Measurements from ENCODE around the gene XRCC6.

XRCC6 gene

GRCh38 chr22:41688365-41689211 lies 67.5 kb downstream of the XRCC6 start, which contains the start of gene SNU13:
Gene SNU13, minus strand, starts transcription at chr22:41688867. Its CDS starts 71 bp downstream, at chr22:41688796.
- DNase-seq: peak; percentile 52

- no peak for DNase-seq
Observed at GRCh38 chr22:41690476-41690875, 69.4 kb downstream of the XRCC6 start.

GRCh38 chr22:41695211-41695610 lies 74.1 kb downstream of the XRCC6 start:
- DNase-seq: no peak

- DNase-seq: no peak
Observed at GRCh38 chr22:41696703-41697102, 75.6 kb downstream of the XRCC6 start.

- DNase-seq: peak; percentile 46
Observed at GRCh38 chr22:41697126-41697775, 76.2 kb downstream of the XRCC6 start.

- no peak for DNase-seq
Observed at GRCh38 chr22:41699264-41700107, 78.4 kb downstream of the XRCC6 start, which contains the start of gene MEI1. Gene MEI1, plus strand, starts transcription at chr22:41699503. Its CDS starts 36 bp downstream, at chr22:41699539.

- no peak for DNase-seq
Observed at GRCh38 chr22:41700108-41700364, 78.9 kb downstream of the XRCC6 start.

GRCh38 chr22:41702763-41703162 lies 81.7 kb downstream of the XRCC6 start:
- no peak for DNase-seq

- no peak for DNase-seq
Observed at GRCh38 chr22:41709341-41709740, 88.2 kb downstream of the XRCC6 start.

- DNase-seq: no peak
Observed at GRCh38 chr22:41713004-41713403, 91.9 kb downstream of the XRCC6 start.
